ENCODE measurements around the gene ATG9A.

GRCh38 chr2:219205165-219205538, 24.3 kb downstream of the ATG9A start:
- TF ChIP-seq CTCF (IDR thresholded peaks at IDR 0.05) (no peak), POLR2A (IDR thresholded peaks at IDR 0.05) (no peak)

Measured in uterus (tissue), 2 donors.